IMR-90 (cell line): ENCODE measurements around the gene C16orf74. TPM values are rescaled to one million over a fixed set of nuclear protein-coding genes. Genes with fewer than 3 reads are reported as not detected.

Experiments
- ATAC-seq: fragments of 200-7000 bp; cut with Tn5 transposase; 2 replicates; pipeline ENCODE4 v1.9.1; 2020; ENCODE audit warnings: low read depth, mild to moderate bottlenecking, moderate library complexity
- BruUV-seq: library from RNA; stranded (reverse); fragments of 400-500 nt; replicated peaks from 2 replicates; lab custom pipeline; 2021; lab: Mats Ljungman, UMichigan
- CTCF ChIA-PET: fragments of 300-600 bp; formaldehyde crosslinking; extraction: SDS; loops from one replicate; lab custom pipeline; 2021; ENCODE audit warnings: antibody characterized with exemption; lab: Yijun Ruan, JAX
- POLR2A ChIA-PET: fragments of 300-600 bp; sonication (Branson Sonifier 250); formaldehyde crosslinking; loops from one replicate; lab custom pipeline; 2022; ENCODE audit warnings: antibody characterized with exemption; ENCODE audit not compliant: unreplicated experiment; lab: Charles Lee
- DNase-seq: peaks from one replicate; pipeline ENCODE4 v3.0.0; 2013
- H2AFZ ChIP-seq: replicated peaks from 2 replicates; pipeline ENCODE3; 2013; ENCODE audit warnings: low read length, mild to moderate bottlenecking; ENCODE audit not compliant: poor library complexity
- H2AK5ac ChIP-seq: 2 replicates; pipeline ENCODE4 v1.6.1; 2013; ENCODE audit warnings: low read depth, low read length, inconsistent platforms
- H2AK9ac ChIP-seq: replicated peaks from 2 replicates; pipeline ENCODE3; 2013; ENCODE audit warnings: mild to moderate bottlenecking, low read depth, low read length, moderate library complexity; ENCODE audit not compliant: poor library complexity
- H2BK120ac ChIP-seq: 2 replicates; pipeline ENCODE4 v1.6.1; 2013; ENCODE audit warnings: low read depth, low read length, inconsistent platforms
- H2BK15ac ChIP-seq: 3 replicates; pipeline ENCODE4 v1.6.1; 2013; ENCODE audit warnings: low read depth, low read length, inconsistent platforms
- H2BK20ac ChIP-seq: 2 replicates; pipeline ENCODE4 v1.6.1; 2013; ENCODE audit warnings: low read depth, mild to moderate bottlenecking, inconsistent platforms, low read length, moderate library complexity
- H2BK5ac ChIP-seq: 2 replicates; pipeline ENCODE4 v1.6.1; 2013; ENCODE audit warnings: mild to moderate bottlenecking, low read depth, low read length, inconsistent platforms; ENCODE audit not compliant: poor library complexity, severe bottlenecking
- H3K14ac ChIP-seq: replicated peaks from 2 replicates; pipeline ENCODE4 v1.6.1; 2013; ENCODE audit warnings: low read depth, low read length, inconsistent platforms
- H3K18ac ChIP-seq: 2 replicates; pipeline ENCODE4 v1.6.1; 2013; ENCODE audit warnings: low read depth, low read length, control low read depth
- H3K23ac ChIP-seq: 2 replicates; pipeline ENCODE4 v1.6.1; 2013; ENCODE audit warnings: low read depth, low read length, inconsistent platforms
- H3K27ac ChIP-seq: 2 replicates; pipeline ENCODE4 v1.5.1; 2013; ENCODE audit warnings: mild to moderate bottlenecking, control low read depth, low read length; ENCODE audit not compliant: insufficient read depth
- H3K27me3 ChIP-seq: 2 replicates; pipeline ENCODE4 v1.6.1; 2013; ENCODE audit warnings: low read length; ENCODE audit not compliant: control insufficient read depth, insufficient read depth
- H3K36me3 ChIP-seq: 2 replicates; pipeline ENCODE4 v1.6.1; 2013; ENCODE audit warnings: low read length, mixed read lengths; ENCODE audit not compliant: control insufficient read depth, insufficient read depth
- H3K4ac ChIP-seq: 2 replicates; pipeline ENCODE4 v1.6.1; 2013; ENCODE audit warnings: low read depth, low read length, inconsistent platforms
- H3K4me1 ChIP-seq: 2 replicates; pipeline ENCODE4 v1.6.1; 2013; ENCODE audit warnings: low read length, mixed read lengths; ENCODE audit not compliant: control insufficient read depth, insufficient read depth
- H3K4me2 ChIP-seq: 2 replicates; pipeline ENCODE4 v1.6.1; 2013; ENCODE audit warnings: low read depth, mild to moderate bottlenecking, control low read depth, low read length, moderate library complexity
- H3K4me3 ChIP-seq: 2 replicates; pipeline ENCODE4 v1.5.1; 2013; ENCODE audit warnings: low read depth, mild to moderate bottlenecking, control low read depth, low read length, moderate library complexity; ENCODE audit not compliant: insufficient read depth
- H3K56ac ChIP-seq: 2 replicates; pipeline ENCODE4 v1.6.1; 2013; ENCODE audit warnings: low read length, inconsistent platforms; ENCODE audit not compliant: insufficient read depth; ENCODE audit errors: extremely low read depth
- H3K79me1 ChIP-seq, 2 experiments: 2 replicates each; pipeline ENCODE4 v1.6.1; 2013; ENCODE audit warnings: low read length in 2 of 2, inconsistent platforms in 1 of 2, low read depth in 1 of 2
- H3K9ac ChIP-seq: 2 replicates; pipeline ENCODE4 v1.6.1; 2013; ENCODE audit warnings: low read depth, low read length, control low read depth
- H3K9me1 ChIP-seq: 2 replicates; pipeline ENCODE4 v1.6.1; 2013; ENCODE audit warnings: low read length, inconsistent platforms; ENCODE audit not compliant: insufficient read depth
- H3K9me3 ChIP-seq: 2 replicates; pipeline ENCODE4 v1.6.1; 2013; ENCODE audit warnings: low read length; ENCODE audit not compliant: control insufficient read depth, insufficient read depth
- H4K20me1 ChIP-seq: 2 replicates; pipeline ENCODE4 v1.6.1; 2013; ENCODE audit warnings: low read length, inconsistent platforms; ENCODE audit not compliant: insufficient read depth
- H4K5ac ChIP-seq: 2 replicates; pipeline ENCODE4 v1.6.1; 2013; ENCODE audit warnings: mild to moderate bottlenecking, low read depth, low read length, control low read depth
- H4K8ac ChIP-seq, 2 experiments: 2 replicates each; pipeline ENCODE4 v1.6.1; 2013; ENCODE audit warnings: low read depth in 2 of 2, low read length in 2 of 2, control low read depth in 1 of 2, inconsistent platforms in 1 of 2
- H4K91ac ChIP-seq: 2 replicates; pipeline ENCODE4 v1.6.1; 2013; ENCODE audit warnings: low read depth, low read length, inconsistent platforms; ENCODE audit not compliant: insufficient read depth
- BHLHE40 ChIP-seq: fragments of 150-350 bp; IDR thresholded peaks from 2 replicates; pipeline ENCODE4 v1.6.1; 2016; ENCODE audit warnings: mild to moderate bottlenecking, low read depth, low read length
- CEBPB ChIP-seq: IDR thresholded peaks from 2 replicates; pipeline ENCODE4 v1.6.1; 2012; ENCODE audit warnings: low read depth, low read length, improper control_type of control experiment
- FOS ChIP-seq: fragments of 150-350 bp; IDR thresholded peaks from 2 replicates; pipeline ENCODE4 v1.6.1; 2016; ENCODE audit warnings: low read depth, low read length
- MAFK ChIP-seq: IDR thresholded peaks from 2 replicates; pipeline ENCODE4 v1.6.1; 2012; ENCODE audit warnings: low read depth, low read length, improper control_type of control experiment
- MAZ ChIP-seq: IDR thresholded peaks from 2 replicates; pipeline ENCODE4 v1.6.1; 2012; ENCODE audit warnings: low read depth, mild to moderate bottlenecking, low read length, improper control_type of control experiment, moderate library complexity, borderline replicate concordance
- MXI1 ChIP-seq: IDR thresholded peaks from 2 replicates; pipeline ENCODE4 v1.6.1; 2012; ENCODE audit warnings: low read depth, mild to moderate bottlenecking, low read length, moderate library complexity, borderline replicate concordance
- RCOR1 ChIP-seq: IDR thresholded peaks from 2 replicates; pipeline ENCODE4 v1.6.1; 2012; ENCODE audit warnings: mild to moderate bottlenecking, low read length, improper control_type of control experiment; ENCODE audit not compliant: insufficient replicate concordance
- SMC3 ChIP-seq: fragments of 150-350 bp; IDR thresholded peaks from 2 replicates; pipeline ENCODE4 v1.6.1; 2016; ENCODE audit warnings: low read depth, mild to moderate bottlenecking, antibody characterized with exemption, low read length, moderate library complexity
- WGBS, 2 experiments: methylation state at CpG; one replicate each; pipeline versions ENCODE4 v1.1.5 to v1.1.7; 2013; ENCODE audit warnings: missing lambda C conversion rate in 2 of 2; ENCODE audit not compliant: insufficient read length in 1 of 2; ENCODE audit errors: extremely low coverage in 2 of 2; 5-methylcytosine and 5-hydroxymethylcytosine counted together
- dilution Hi-C: fragments of 300-500 bp; cut with HindIII; formaldehyde crosslinking; loops from one replicate; pipeline ENCODE4 v1.14.3; 2018; ENCODE audit warnings: low sequenced_read_pairs; ENCODE audit not compliant: unreplicated experiment
- in situ Hi-C: fragments of 300-500 bp; cut with MboI; formaldehyde crosslinking; loops from 3 replicates; pipeline ENCODE4 v1.14.3; 2019; ENCODE audit warnings: low sequenced_read_pairs, inconsistent platforms, mixed read lengths
- intact Hi-C: fragments of 100-400 bp; cut with micrococcal nuclease; formaldehyde crosslinking; loops from 2 replicates; pipeline ENCODE4 v1.10.0; 2022
- polyA plus RNA-seq, 3 experiments: library from polyadenylated mRNA; depleted of rRNA; stranded (reverse); fragments of >200 nt; gene quantifications; 2 replicates each; pipeline ENCODE4 v1.2.3, GENCODE V29; 2012; ENCODE audit warnings: low replicate concordance in 1 of 3
- total RNA-seq: library from RNA; depleted of rRNA; stranded (reverse); fragments of >200 nt; gene quantifications from 2 replicates; pipeline ENCODE4 v1.2.3, GENCODE V29; 2012

Gene C16orf74
- total and polyA plus RNA-seq, 2 of the 4 experiments (the other 2 are of a cell fraction), result 4.5 to 12.2 TPM

DNA sequence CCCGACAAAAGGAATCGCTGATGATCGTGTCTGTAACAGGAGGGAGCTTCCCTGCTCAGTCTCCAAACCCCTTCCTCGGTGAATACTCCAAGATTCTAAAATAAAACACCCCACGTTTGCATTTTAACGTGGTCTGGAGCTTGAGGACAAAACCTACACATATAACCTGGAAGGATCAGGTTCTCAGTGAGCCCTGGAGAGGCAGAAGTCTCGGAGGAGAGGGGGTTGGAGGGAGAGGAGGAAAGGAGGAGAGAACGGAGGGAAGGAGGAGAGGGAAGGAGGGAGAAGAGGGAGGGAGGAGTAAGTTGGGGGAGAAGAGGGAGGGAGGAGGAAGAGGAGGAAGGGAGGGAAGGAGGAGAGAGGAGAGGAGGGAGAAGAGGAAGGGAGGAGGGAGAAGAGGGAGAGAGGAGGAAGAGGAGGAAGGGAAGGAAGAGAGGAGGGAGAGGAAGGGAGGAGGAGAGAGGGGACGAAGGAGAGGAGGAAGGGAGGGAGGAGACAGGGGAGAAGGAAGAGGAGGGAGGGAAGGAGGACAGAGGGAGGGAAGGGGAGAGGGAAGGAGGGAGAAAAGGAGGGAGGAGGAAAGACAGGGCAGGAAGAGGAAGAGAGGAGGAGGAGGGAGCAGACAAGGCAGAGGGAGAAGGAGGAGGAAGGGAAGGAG lies 34.7 kb downstream of the C16orf74 start (continued):
- TF ChIP-seq CEBPB (no peak), BHLHE40 (no peak)

- Histone ChIP-seq H2AK5ac (peak overlapping the region; percentile 5; the same call in 1 of the 2 replicates), H3K36me3 (peaks cover 3% of the 10 kb centered on the region), H2BK120ac (no peak overlapping the region), H2AK9ac (peak overlapping the region; percentile 7), H4K20me1 (peaks cover 13% of the 10 kb centered on the region), H4K5ac (no peak overlapping the region), H3K4me1 (peaks cover 3% of the 10 kb centered on the region; the same call in 1 of the 2 replicates), H2BK5ac (no peak overlapping the region), H3K9ac (no peak overlapping the region), H3K79me1 (peaks cover 3 to 4% of the 10 kb centered on the region in 2 experiments; a peak in 1 of 4 replicates), H3K27ac (no peak overlapping the region), H4K91ac (no peak overlapping the region), H3K9me3 (peaks cover 9% of the 10 kb centered on the region), H3K23ac (no peak overlapping the region), H3K56ac (no peak overlapping the region), H3K27me3 (no peaks in the 10 kb centered on the region; the same call in 1 of the 2 replicates), H4K8ac (no peak overlapping the region), H3K18ac (no peak overlapping the region), H3K4me2 (no peak overlapping the region), H2AFZ (peak overlapping the region; percentile 59), H2BK15ac (no peak overlapping the region), H2BK20ac (no peak overlapping the region), H3K9me1 (no peaks in the 10 kb centered on the region), H3K4ac (no peak overlapping the region), H3K4me3 (no peak overlapping the region), H3K14ac (0 out of 2 replicates have a peak overlapping the region, but pooled peaks have one; percentile 45)
- POLR2A ChIA-PET, result no interaction called here
- DNase-seq, result peak; percentile 39
- no peak for TF ChIP-seq RCOR1
- no peak for TF ChIP-seq MAFK
- TF ChIP-seq SMC3, result no peak
- no peak for TF ChIP-seq MXI1
- no peak for TF ChIP-seq FOS
- no peak for TF ChIP-seq MAZ
- intact Hi-C loops (loop anchor here (5.0 to 10.0 kb wide), 2 partner anchors 58 to 441 kb away; no protein-coding TSS in a partner anchor), in situ Hi-C loops (loop anchor here (5.0 kb wide), 1 partner anchor 58 kb away; no protein-coding TSS in a partner anchor), dilution Hi-C loops (no loop called here)
- BruUV-seq, result no TSS peak
- CTCF ChIA-PET, result interaction anchor here (1.2 to 1.3 kb wide), 2 partner anchors 11 to 100 kb away, joined by 3 to 4 read pairs; no protein-coding TSS in a partner anchor
- peak; percentile 30 for ATAC-seq
- WGBS, 2 experiments, result 37% methylated on average over 3 of the region's 22 CpGs; no CpG with 5 or more reads in 1 of the 2 experiments
Observed at GRCh38 chr16:85715169-85716021, 35.5 kb downstream of the C16orf74 start.
